Central memory CD4-positive, alpha-beta T cell (primary cell): ENCODE data around the gene GDF15.
"Not testable (repeated sequence)": the region's sequence is repeated elsewhere in the genome, so short reads cannot be mapped to it uniquely, and the experiment has no call there.

Source experiments
- DNase-seq: peaks from one replicate; pipeline ENCODE4 v3.0.0; 2022
- total RNA-seq, 3 experiments: gene quantifications; one replicate each; lab custom pipeline; 2026; lab: John Stamatoyannopoulos, UW

GDF15 gene
- 0 to 0.11 (median 0) reads per million in 3 experiments for total RNA-seq

GRCh38 chr19:18385675-18386542 lies at the start of gene GDF15:
Gene GDF15, plus strand, starts transcription at chr19:18386158. Its CDS starts 32 bp downstream, at chr19:18386190.
- DNase-seq = no peak

GRCh38 chr19:18338541-18338940 lies 47.4 kb upstream of the GDF15 start:
- DNase-seq = no peak

- DNase-seq = no peak
Observed at GRCh38 chr19:18339723-18340122, 46.2 kb upstream of the GDF15 start.

GRCh38 chr19:18340190-18340989 lies 45.6 kb upstream of the GDF15 start, which contains the start of gene PGPEP1:
Gene PGPEP1, plus strand, starts transcription at chr19:18340598. Its CDS starts 84 bp downstream, at chr19:18340682.
- peak; percentile 34 for DNase-seq

GRCh38 chr19:18340990-18341868 lies 44.7 kb upstream of the GDF15 start:
- peak; percentile 34 for DNase-seq

- DNase-seq = no peak
Observed at GRCh38 chr19:18342090-18342632, 43.8 kb upstream of the GDF15 start.

- no peak for DNase-seq
Observed at GRCh38 chr19:18344582-18344950, 41.4 kb upstream of the GDF15 start.

GRCh38 chr19:18345296-18345695 lies 40.7 kb upstream of the GDF15 start:
- DNase-seq = no peak

GRCh38 chr19:18346091-18346490 lies 39.9 kb upstream of the GDF15 start:
- DNase-seq = no peak

- no peak for DNase-seq
Observed at GRCh38 chr19:18348171-18348570, 37.8 kb upstream of the GDF15 start.

GRCh38 chr19:18348818-18349339 lies 37.1 kb upstream of the GDF15 start:
- DNase-seq = not testable (repeated sequence)

- no peak for DNase-seq
Observed at GRCh38 chr19:18349524-18350128, 36.3 kb upstream of the GDF15 start.

GRCh38 chr19:18350490-18350889 lies 35.5 kb upstream of the GDF15 start:
- DNase-seq = no peak

GRCh38 chr19:18351544-18351943 lies 34.4 kb upstream of the GDF15 start:
- DNase-seq = no peak

- no peak for DNase-seq
Observed at GRCh38 chr19:18353378-18354005, 32.5 kb upstream of the GDF15 start.

GRCh38 chr19:18354743-18355142 lies 31.2 kb upstream of the GDF15 start:
- not testable (repeated sequence) for DNase-seq

- no peak for DNase-seq
Observed at GRCh38 chr19:18357041-18357440, 28.9 kb upstream of the GDF15 start.

GRCh38 chr19:18361646-18362045 lies 24.3 kb upstream of the GDF15 start:
- no peak for DNase-seq

GRCh38 chr19:18362934-18363542 lies 22.9 kb upstream of the GDF15 start:
- no peak for DNase-seq

- DNase-seq = no peak
Observed at GRCh38 chr19:18363787-18364186, 22.2 kb upstream of the GDF15 start.
